Measurements from ENCODE around the gene SEC14L3. TPM values are rescaled to one million over a fixed set of nuclear protein-coding genes. Genes with fewer than 3 reads are reported as not detected.

The SEC14L3 gene
- polyA plus RNA-seq, 3 donors = not detected

GRCh38 chr22:30432520-30432919, 39.3 kb downstream of the SEC14L3 start:
- no peak overlapping the region for H3K4me3 ChIP-seq (replicated peaks in 1 of 3; ENCODE audit: low read depth in 2 of 3, low read length in 3 of 3)
- no peak overlapping the region for H3K9ac ChIP-seq (ENCODE audit: insufficient read depth, low read length, poor library complexity, severe bottlenecking)
- H3K4me2 ChIP-seq (replicated peaks; ENCODE audit: extremely low read depth, low read length, poor library complexity, severe bottlenecking) = no peak overlapping the region
- H3K36me3 ChIP-seq (replicated peaks in 1 of 2; ENCODE audit: control insufficient read depth in 1 of 2, insufficient read depth in 2 of 2, low read length in 2 of 2) = no peaks in the 10 kb centered on the region
- TF ChIP-seq CTCF (IDR thresholded peaks at IDR 0.05) = no peak
- H3K27me3 ChIP-seq (ENCODE audit: control insufficient read depth in 2 of 2, insufficient read depth in 2 of 2, low read length in 2 of 2) = peaks cover 0 to 2% of the 10 kb centered on the region in 2 donors
- peaks cover 1 to 11% (median 9%) of the 10 kb centered on the region in 3 donors for H3K27me3 Mint-ChIP-seq (ENCODE audit: low read depth in 3 of 3)
- no peaks in the 10 kb centered on the region for H4K20me1 ChIP-seq (ENCODE audit: insufficient read depth, low read length)
- peaks cover 7 to 13% of the 10 kb centered on the region in 2 donors for H3K9me3 ChIP-seq (replicated peaks in 1 of 2; ENCODE audit: control insufficient read depth in 1 of 2, insufficient read depth in 1 of 2, low read length in 2 of 2)
- H2AFZ ChIP-seq (ENCODE audit: insufficient read depth, low read depth, low read length, poor library complexity, severe bottlenecking) = no peak overlapping the region
- peaks cover 7 to 14% (median 8%) of the 10 kb centered on the region in 7 donors for H3K9me3 Mint-ChIP-seq
- DNase-seq = no peak
- peaks cover 4% of the 10 kb centered on the region for H3K4me1 Mint-ChIP-seq
- H3K4me3 Mint-ChIP-seq = no peak overlapping the region
- WGBS (ENCODE audit: insufficient coverage) = 86% methylated on average over 1 of the region's 2 CpGs
- intact Hi-C loops (cut with micrococcal nuclease) = no loop called here
- peaks cover 5 to 6% of the 10 kb centered on the region in 2 donors for H3K4me1 ChIP-seq (ENCODE audit: control insufficient read depth in 1 of 2, insufficient read depth in 2 of 2, low read length in 2 of 2)
- no peak overlapping the region for H3K27ac Mint-ChIP-seq
- H3K36me3 Mint-ChIP-seq = peaks cover 3 to 10% of the 10 kb centered on the region in 2 donors
- H3K79me2 ChIP-seq (ENCODE audit: insufficient read depth, low read length) = no peaks in the 10 kb centered on the region
- no peak overlapping the region for H3K27ac ChIP-seq (ENCODE audit: low read depth in 1 of 2, low read length in 2 of 2)

GRCh38 chr22:30432096-30432495, 39.7 kb downstream of the SEC14L3 start:
- peaks cover 4% of the 10 kb centered on the region for H3K4me1 Mint-ChIP-seq
- TF ChIP-seq CTCF (IDR thresholded peaks at IDR 0.05) = no peak
- H3K27ac Mint-ChIP-seq = no peak overlapping the region
- no peak overlapping the region for H3K4me3 Mint-ChIP-seq
- peaks cover 0 to 2% of the 10 kb centered on the region in 2 donors for H3K27me3 ChIP-seq (ENCODE audit: control insufficient read depth in 2 of 2, insufficient read depth in 2 of 2, low read length in 2 of 2)
- H2AFZ ChIP-seq (ENCODE audit: insufficient read depth, low read depth, low read length, poor library complexity, severe bottlenecking) = no peak overlapping the region
- no peaks in the 10 kb centered on the region for H3K36me3 ChIP-seq (replicated peaks in 1 of 2; ENCODE audit: control insufficient read depth in 1 of 2, insufficient read depth in 2 of 2, low read length in 2 of 2)
- H3K9me3 Mint-ChIP-seq = peaks cover 7 to 14% (median 8%) of the 10 kb centered on the region in 7 donors
- peaks cover 5 to 6% of the 10 kb centered on the region in 2 donors for H3K4me1 ChIP-seq (ENCODE audit: control insufficient read depth in 1 of 2, insufficient read depth in 2 of 2, low read length in 2 of 2)
- no peak overlapping the region for H3K27ac ChIP-seq (ENCODE audit: low read depth in 1 of 2, low read length in 2 of 2)
- H3K36me3 Mint-ChIP-seq = peaks cover 3 to 12% of the 10 kb centered on the region in 2 donors
- intact Hi-C loops (cut with micrococcal nuclease) = no loop called here
- no peak overlapping the region for H3K4me2 ChIP-seq (replicated peaks; ENCODE audit: extremely low read depth, low read length, poor library complexity, severe bottlenecking)
- peaks cover 7 to 13% of the 10 kb centered on the region in 2 donors for H3K9me3 ChIP-seq (replicated peaks in 1 of 2; ENCODE audit: control insufficient read depth in 1 of 2, insufficient read depth in 1 of 2, low read length in 2 of 2)
- peaks cover 1 to 8% (median 6%) of the 10 kb centered on the region in 3 donors for H3K27me3 Mint-ChIP-seq (ENCODE audit: low read depth in 3 of 3)
- no peaks in the 10 kb centered on the region for H3K79me2 ChIP-seq (ENCODE audit: insufficient read depth, low read length)
- no peaks in the 10 kb centered on the region for H4K20me1 ChIP-seq (ENCODE audit: insufficient read depth, low read length)
- H3K4me3 ChIP-seq (replicated peaks in 1 of 3; ENCODE audit: low read depth in 2 of 3, low read length in 3 of 3) = no peak overlapping the region
- 85% methylated on average over 4 of the region's 4 CpGs for WGBS (ENCODE audit: insufficient coverage)
- H3K9ac ChIP-seq (ENCODE audit: insufficient read depth, low read length, poor library complexity, severe bottlenecking) = no peak overlapping the region
- no peak for DNase-seq
